GM23248 (cell line): ENCODE results near the gene IFT57. TPM values are rescaled to one million over a fixed set of nuclear protein-coding genes. Genes with fewer than 3 reads are reported as not detected.

Source experiments
- DNase-seq: peaks from one replicate; pipeline ENCODE4 v3.0.0-alpha.2; 2015
- H2AFZ ChIP-seq: fragments of 200-600 bp; sonication (generic); 2 replicates; pipeline ENCODE4 v1.6.1; 2016; ENCODE audit warnings: antibody characterized with exemption
- H3F3A ChIP-seq: fragments of 200-600 bp; sonication (generic); 2 replicates; pipeline ENCODE4 v1.6.1; 2016; ENCODE audit warnings: mild to moderate bottlenecking, antibody characterized with exemption, mixed run types; ENCODE audit not compliant: insufficient read depth
- H3K27ac ChIP-seq: fragments of 200-600 bp; sonication (generic); 2 replicates; pipeline ENCODE4 v1.5.1; 2016; ENCODE audit warnings: mild to moderate bottlenecking
- H3K27me3 ChIP-seq: fragments of 200-600 bp; sonication (generic); replicated peaks from 2 replicates; pipeline ENCODE4 v1.6.1; 2016; ENCODE audit warnings: mild to moderate bottlenecking; ENCODE audit not compliant: insufficient read depth
- H3K36me3 ChIP-seq: fragments of 200-600 bp; sonication (generic); 2 replicates; pipeline ENCODE4 v1.6.1; 2016; ENCODE audit warnings: low read depth, mild to moderate bottlenecking
- H3K4me1 ChIP-seq: fragments of 200-600 bp; sonication (generic); 2 replicates; pipeline ENCODE4 v1.6.1; 2016; ENCODE audit warnings: mild to moderate bottlenecking; ENCODE audit not compliant: insufficient read depth
- H3K4me2 ChIP-seq: fragments of 200-600 bp; sonication (generic); one replicate; pipeline ENCODE4 v1.6.1; 2016; ENCODE audit warnings: mild to moderate bottlenecking; ENCODE audit not compliant: unreplicated experiment
- H3K4me3 ChIP-seq: fragments of 200-600 bp; sonication (generic); 2 replicates; pipeline ENCODE4 v1.5.1; 2016; ENCODE audit warnings: mild to moderate bottlenecking
- H3K79me2 ChIP-seq: fragments of 200-600 bp; sonication (generic); 2 replicates; pipeline ENCODE4 v1.6.1; 2016; ENCODE audit warnings: mild to moderate bottlenecking; ENCODE audit not compliant: insufficient read depth
- H3K9ac ChIP-seq: fragments of 200-600 bp; sonication (generic); 2 replicates; pipeline ENCODE4 v1.6.1; 2016; ENCODE audit warnings: mild to moderate bottlenecking
- H3K9me2 ChIP-seq: fragments of 200-600 bp; sonication (generic); 2 replicates; pipeline ENCODE4 v1.6.1; 2016; ENCODE audit warnings: mixed run types, mild to moderate bottlenecking, moderate library complexity; ENCODE audit not compliant: insufficient read depth
- H3K9me3 ChIP-seq: fragments of 200-600 bp; sonication (generic); one replicate; pipeline ENCODE4 v1.6.1; 2017; ENCODE audit warnings: low read depth
- H4K20me1 ChIP-seq: fragments of 200-600 bp; sonication (generic); 2 replicates; pipeline ENCODE4 v1.6.0; 2016; ENCODE audit not compliant: insufficient read depth
- EZH2 ChIP-seq: fragments of 200-600 bp; sonication (generic); IDR thresholded peaks from 2 replicates; pipeline ENCODE4 v1.6.1; 2018; ENCODE audit warnings: antibody characterized with exemption, mild to moderate bottlenecking; ENCODE audit not compliant: insufficient read depth, poor library complexity, severe bottlenecking
- EZH2phosphoT487 ChIP-seq: fragments of 200-600 bp; sonication (generic); IDR thresholded peaks from 2 replicates; pipeline ENCODE4 v1.6.1; 2018; ENCODE audit warnings: antibody characterized with exemption, moderate library complexity, mild to moderate bottlenecking, low read depth; ENCODE audit not compliant: insufficient read depth
- WGBS, 2 experiments: methylation state at CpG; one replicate each; pipeline ENCODE4 v1.1.6; 2015 to 2017; ENCODE audit warnings: low lambda C conversion rate in 2 of 2, low coverage in 1 of 2; ENCODE audit errors: missing lambda C conversion rate in 2 of 2; 5-methylcytosine and 5-hydroxymethylcytosine counted together
- in situ Hi-C: fragments of 300-500 bp; cut with MboI; formaldehyde crosslinking; loops from 2 replicates; pipeline ENCODE4 v1.15.0; 2020
- polyA plus RNA-seq: library from polyadenylated mRNA; unstranded; fragments of >200 nt; fragmentation: Nextera tagmentation; extraction: Ambion mirVana; gene quantifications from 2 replicates; pipeline ENCODE4 v1.2.1, GENCODE V29; 2016
- total RNA-seq: library from RNA; depleted of rRNA; stranded (reverse); fragments of >200 nt; shearing (Covaris generic); gene quantifications from 2 replicates; pipeline ENCODE4 v1.2.3, GENCODE V29; 2014

The IFT57 gene
- total and polyA plus RNA-seq, 2 experiments from 2014 or later: 68.5 to 84.9 TPM

DNA sequence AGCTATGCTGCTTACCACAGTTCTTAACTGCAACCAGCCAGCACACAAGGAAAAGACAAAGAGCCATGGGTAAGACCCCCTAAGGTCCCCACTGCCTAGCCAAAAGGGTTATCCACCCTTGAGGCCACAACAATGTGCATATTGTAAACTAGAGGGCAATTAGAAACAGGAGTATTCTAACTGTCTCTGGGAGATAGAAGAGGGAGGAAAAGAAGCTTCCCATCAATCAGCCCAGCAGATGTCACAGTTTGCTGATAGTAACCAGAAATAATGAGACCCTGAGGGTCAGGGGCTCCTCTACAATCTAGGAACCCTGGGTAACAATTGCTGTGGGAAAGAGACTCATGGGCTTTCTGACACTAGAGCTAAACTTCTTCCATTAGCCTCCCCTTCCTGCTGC is 20.6 kb upstream of the IFT57 start:
- H3K4me1 ChIP-seq: no peaks in the 10 kb centered on the region
- DNase-seq: no peak
- TF ChIP-seq EZH2 (no peak), EZH2phosphoT487 (no peak)
- no peaks in the 10 kb centered on the region for H4K20me1 ChIP-seq
- H2AFZ ChIP-seq: no peak overlapping the region
- H3K79me2 ChIP-seq: no peaks in the 10 kb centered on the region
- H3K9ac ChIP-seq: no peak overlapping the region
- H3K4me3 ChIP-seq: no peak overlapping the region
- no peak overlapping the region for H3K27ac ChIP-seq
- no peaks in the 10 kb centered on the region for H3K9me2 ChIP-seq
- H3K4me2 ChIP-seq: no peak overlapping the region
- no peaks in the 10 kb centered on the region for H3K9me3 ChIP-seq
- H3K36me3 ChIP-seq: no peaks in the 10 kb centered on the region
- H3K27me3 ChIP-seq: no peaks in the 10 kb centered on the region
- in situ Hi-C loops: no loop called here
- H3F3A ChIP-seq: no peaks in the 10 kb centered on the region

DNA sequence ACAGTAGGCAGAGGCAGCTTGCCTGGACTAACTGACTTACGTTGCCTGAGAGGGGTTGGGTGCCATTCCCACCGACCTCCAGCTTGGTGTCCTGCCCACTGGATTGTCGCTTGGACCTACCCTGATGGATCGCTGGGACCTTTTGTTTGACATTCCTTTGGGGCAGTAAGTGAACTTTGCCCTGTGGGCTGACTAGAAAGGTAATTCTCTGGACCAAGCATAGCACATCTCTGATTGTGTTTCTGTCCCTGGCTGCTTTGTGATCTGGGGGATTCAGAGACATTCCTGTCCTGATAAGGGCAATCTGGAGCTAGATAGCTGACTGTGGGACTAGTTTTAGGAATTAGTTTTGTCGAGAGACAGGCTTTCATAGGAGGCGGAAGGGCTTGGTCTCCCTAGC is 19.5 kb upstream of the IFT57 start:
- DNase-seq: no peak
- Histone ChIP-seq H3K27me3 (no peaks in the 10 kb centered on the region), H4K20me1 (no peaks in the 10 kb centered on the region), H3K9me3 (no peaks in the 10 kb centered on the region), H3K36me3 (no peaks in the 10 kb centered on the region), H3K4me1 (no peaks in the 10 kb centered on the region), H3K4me3 (no peak overlapping the region), H3K79me2 (no peaks in the 10 kb centered on the region), H3K27ac (no peak overlapping the region), H3K9me2 (no peaks in the 10 kb centered on the region), H3F3A (no peaks in the 10 kb centered on the region), H2AFZ (no peak overlapping the region), H3K9ac (no peak overlapping the region), H3K4me2 (no peak overlapping the region)
- in situ Hi-C loops: no loop called here
- TF ChIP-seq EZH2 (no peak), EZH2phosphoT487 (no peak)
- WGBS, 2 experiments: 82 to 86% methylated on average over 6 of the region's 6 CpGs

DNA sequence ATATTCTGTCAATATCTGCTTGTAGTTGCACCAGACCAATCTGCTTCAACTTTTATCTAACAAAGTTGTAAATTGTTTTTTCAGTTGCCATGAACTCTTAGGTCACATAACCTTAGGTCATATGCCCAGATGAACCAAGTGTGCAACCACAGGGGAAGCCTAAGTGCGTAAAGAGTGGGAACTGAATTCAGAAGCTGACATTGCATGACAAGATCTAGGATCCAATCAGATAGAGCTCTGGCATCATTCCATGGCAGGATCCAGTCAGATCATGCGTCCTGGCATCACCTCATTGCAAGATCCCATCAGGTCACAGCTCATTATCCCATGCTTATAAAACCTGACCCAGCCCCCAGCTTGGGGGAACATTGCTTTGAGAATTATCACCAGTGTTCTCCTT is 18.9 kb upstream of the IFT57 start:
- no peaks in the 10 kb centered on the region for H3F3A ChIP-seq
- no peaks in the 10 kb centered on the region for H3K9me3 ChIP-seq
- in situ Hi-C loops: no loop called here
- H3K27ac ChIP-seq: no peak overlapping the region
- H2AFZ ChIP-seq: no peak overlapping the region
- H3K36me3 ChIP-seq: no peaks in the 10 kb centered on the region
- H3K9me2 ChIP-seq: no peaks in the 10 kb centered on the region
- no peak overlapping the region for H3K4me3 ChIP-seq
- H3K79me2 ChIP-seq: no peaks in the 10 kb centered on the region
- H3K27me3 ChIP-seq: no peaks in the 10 kb centered on the region
- no peak overlapping the region for H3K4me2 ChIP-seq
- H4K20me1 ChIP-seq: no peaks in the 10 kb centered on the region
- TF ChIP-seq EZH2phosphoT487 (no peak), EZH2 (no peak)
- WGBS, 2 experiments: 45 to 56% methylated on average over 2 of the region's 2 CpGs
- no peak overlapping the region for H3K9ac ChIP-seq
- no peaks in the 10 kb centered on the region for H3K4me1 ChIP-seq
- no peak for DNase-seq

DNA sequence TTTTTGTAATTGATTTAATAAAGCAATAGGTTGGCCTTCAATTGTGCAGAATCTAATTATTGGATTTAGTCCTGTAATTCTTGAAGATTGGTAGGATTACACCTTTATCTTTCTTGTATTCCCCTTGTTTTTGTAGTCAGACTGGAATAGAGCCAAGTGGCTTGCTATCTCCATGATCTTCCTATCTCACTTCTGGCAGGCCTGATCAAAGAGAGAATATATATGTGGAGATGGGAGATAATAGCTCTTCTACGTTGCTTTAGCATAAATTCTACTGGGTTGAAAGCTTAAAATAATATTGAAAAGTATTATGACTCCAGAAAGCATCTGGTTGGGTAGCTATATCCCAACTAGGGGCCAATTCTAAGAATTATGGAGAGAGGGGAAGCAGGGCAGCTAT is 16.9 kb upstream of the IFT57 start:
- H3K36me3 ChIP-seq: no peaks in the 10 kb centered on the region
- no peaks in the 10 kb centered on the region for H3K4me1 ChIP-seq
- DNase-seq: no peak
- no peaks in the 10 kb centered on the region for H3K79me2 ChIP-seq
- in situ Hi-C loops: no loop called here
- WGBS, 2 experiments: 13 to 17% methylated on average over 1 of the region's 1 CpG
- no peak overlapping the region for H2AFZ ChIP-seq
- no peak overlapping the region for H3K9ac ChIP-seq
- no peak overlapping the region for H3K4me3 ChIP-seq
- H3K4me2 ChIP-seq: no peak overlapping the region
- H3K27me3 ChIP-seq: no peaks in the 10 kb centered on the region
- H3K9me2 ChIP-seq: no peaks in the 10 kb centered on the region
- H4K20me1 ChIP-seq: no peaks in the 10 kb centered on the region
- H3F3A ChIP-seq: no peaks in the 10 kb centered on the region
- TF ChIP-seq EZH2: no peak
- TF ChIP-seq EZH2phosphoT487: no peak
- no peak overlapping the region for H3K27ac ChIP-seq
- no peaks in the 10 kb centered on the region for H3K9me3 ChIP-seq

DNA sequence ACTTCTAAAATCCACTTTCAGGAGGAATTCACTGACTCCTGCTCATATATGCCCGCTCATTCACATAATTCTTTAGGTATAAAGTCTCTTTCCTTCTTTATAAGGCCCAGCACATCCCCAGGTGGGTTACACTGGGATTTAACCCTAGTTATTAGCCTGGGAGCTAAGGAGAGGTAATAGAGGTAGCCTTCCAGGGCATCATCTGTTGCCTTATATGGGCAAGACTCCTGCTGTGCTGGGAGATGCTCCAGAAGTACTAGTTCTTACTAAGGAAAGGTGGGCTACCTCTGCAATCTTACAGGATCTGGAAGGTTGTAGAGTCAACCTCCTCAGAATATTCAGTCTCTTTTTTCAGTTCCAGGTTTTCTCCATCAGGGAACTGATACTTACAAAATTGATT is 13.1 kb upstream of the IFT57 start:
- H3F3A ChIP-seq: no peaks in the 10 kb centered on the region
- no peaks in the 10 kb centered on the region for H3K9me3 ChIP-seq
- H3K27me3 ChIP-seq: no peaks in the 10 kb centered on the region
- H2AFZ ChIP-seq: no peak overlapping the region
- no peak overlapping the region for H3K9ac ChIP-seq
- WGBS, 2 experiments: 80 to 90% methylated on average over 1 of the region's 1 CpG
- in situ Hi-C loops: no loop called here
- no peaks in the 10 kb centered on the region for H3K4me1 ChIP-seq
- no peaks in the 10 kb centered on the region for H3K79me2 ChIP-seq
- TF ChIP-seq EZH2phosphoT487: no peak
- TF ChIP-seq EZH2: no peak
- H3K36me3 ChIP-seq: no peaks in the 10 kb centered on the region
- H3K9me2 ChIP-seq: no peaks in the 10 kb centered on the region
- no peak for DNase-seq
- no peak overlapping the region for H3K4me2 ChIP-seq
- no peak overlapping the region for H3K4me3 ChIP-seq
- no peaks in the 10 kb centered on the region for H4K20me1 ChIP-seq
- no peak overlapping the region for H3K27ac ChIP-seq
